K562 (cell line): Measurements from ENCODE around the gene UBXN1. TPM values are rescaled to one million over a fixed set of nuclear protein-coding genes. Genes with fewer than 3 reads are reported as not detected.
A peak's percentile ranks its signal among the peaks of the same experiment; 100 is the strongest.

ENCODE experiments used
- ESRRA ChIP-seq: fragments of 450-650 bp; IDR thresholded peaks from 2 replicates; pipeline ENCODE4 v1.6.1; 2014; ENCODE audit warnings: low read depth, mild to moderate bottlenecking, moderate library complexity, borderline replicate concordance
- FIP1L1 ChIP-seq: fragments of 200-400 bp; formaldehyde crosslinking; IDR thresholded peaks from 2 replicates; pipeline ENCODE4 v1.6.1; 2018; ENCODE audit warnings: mild to moderate bottlenecking, low read depth, low read length; ENCODE audit not compliant: poor library complexity, severe bottlenecking
- FOSL1 ChIP-seq: fragments of 200-800 bp; sonication (Bioruptor generic); conservative IDR thresholded peaks from 2 replicates; pipeline ENCODE4 v1.6.1; 2016; ENCODE audit warnings: missing genetic modification characterization, missing compliant biosample characterization
- HDAC1 ChIP-seq, 2 experiments: fragments of 450-650 bp; IDR thresholded peaks; 2 replicates each; pipeline ENCODE4 v1.6.1; 2016 to 2017; ENCODE audit warnings: inconsistent platforms in 1 of 2, mild to moderate bottlenecking in 1 of 2, moderate library complexity in 1 of 2
- KDM5B ChIP-seq: fragments of 200-600 bp; sonication (generic); IDR thresholded peaks from 2 replicates; pipeline ENCODE4 v1.6.1; 2012; ENCODE audit warnings: low read depth, mild to moderate bottlenecking, moderate library complexity, low read length, control low read depth, inconsistent platforms; ENCODE audit not compliant: insufficient replicate concordance
- MCM3 ChIP-seq: fragments of 450-650 bp; IDR thresholded peaks from 2 replicates; pipeline ENCODE4 v1.6.1; 2016
- NEUROD1 ChIP-seq: fragments of 150-350 bp; IDR thresholded peaks from 2 replicates; pipeline ENCODE4 v1.6.1; 2014; ENCODE audit warnings: borderline replicate concordance, low read length, low read depth; ENCODE audit not compliant: partially characterized antibody
- NFIC ChIP-seq: fragments of 450-650 bp; IDR thresholded peaks from 2 replicates; pipeline ENCODE4 v1.6.1; 2017; ENCODE audit warnings: mild to moderate bottlenecking, inconsistent platforms
- NONO ChIP-seq, 2 experiments: fragments of 200-400 bp in 1 of 2; fragments of 450-650 bp in 1 of 2; formaldehyde crosslinking in 1 of 2; IDR thresholded peaks; 2 replicates each; pipeline ENCODE4 v1.6.1; 2017; ENCODE audit warnings: low read depth in 2 of 2, mild to moderate bottlenecking in 2 of 2, moderate library complexity in 2 of 2, low read length in 1 of 2
- PCBP1 ChIP-seq: fragments of 200-400 bp; formaldehyde crosslinking; IDR thresholded peaks from 2 replicates; pipeline ENCODE4 v1.6.1; 2018; ENCODE audit warnings: mild to moderate bottlenecking, low read depth, low read length; ENCODE audit not compliant: poor library complexity, severe bottlenecking
- PML ChIP-seq: IDR thresholded peaks from 2 replicates; pipeline ENCODE4 v1.6.1; 2012; ENCODE audit warnings: low read length, inconsistent platforms
- SRF ChIP-seq, 2 experiments: fragments of 250-450, 450-650 bp in 1 of 2; sonication (Bioruptor Pico) in 1 of 2; sonication (generic) in 1 of 2; formaldehyde crosslinking; IDR thresholded peaks; 2 replicates each; pipeline versions ENCODE4 v1.5.0 to v1.5.1; 2020 to 2022; ENCODE audit warnings: mild to moderate bottlenecking in 1 of 2, missing genetic modification reagents in 1 of 2
- TAF7 ChIP-seq: fragments of 450-650 bp; IDR thresholded peaks from 2 replicates; pipeline ENCODE4 v1.6.1; 2016; ENCODE audit warnings: missing genetic modification characterization, missing compliant biosample characterization
- USF1 ChIP-seq: sonication (generic); formaldehyde crosslinking; IDR thresholded peaks from 2 replicates; pipeline ENCODE4 v1.9.0; 2022; ENCODE audit warnings: mild to moderate bottlenecking, missing genetic modification reagents
- ZBTB17 ChIP-seq: fragments of 450-650 bp; formaldehyde crosslinking; IDR thresholded peaks from 2 replicates; pipeline ENCODE4 v1.4.0; 2020; ENCODE audit warnings: mild to moderate bottlenecking
- ZKSCAN1 ChIP-seq: fragments of 150-350 bp; IDR thresholded peaks from 2 replicates; pipeline ENCODE4 v1.6.1; 2016; ENCODE audit warnings: low read depth, low read length
- ZNF121 ChIP-seq: sonication (generic); formaldehyde crosslinking; conservative IDR thresholded peaks from 2 replicates; pipeline ENCODE4 v1.8.0; 2022; ENCODE audit warnings: missing genetic modification reagents
- ZNF146 ChIP-seq: IDR thresholded peaks from one replicate; pipeline ENCODE4 v1.6.1; 2018; ENCODE audit warnings: missing compliant biosample characterization; ENCODE audit not compliant: unreplicated experiment
- ZNF740 ChIP-seq, 3 experiments: fragments of 200-800 bp in 1 of 3; sonication (Bioruptor generic) in 1 of 3; sonication (generic) in 1 of 3; formaldehyde crosslinking in 1 of 3; IDR thresholded peaks; 2 replicates each; pipeline versions ENCODE4 v1.6.1 to v1.8.0; 2016 to 2022; ENCODE audit warnings: mild to moderate bottlenecking in 2 of 3, missing compliant biosample characterization in 2 of 3, missing genetic modification characterization in 2 of 3, missing genetic modification reagents in 1 of 3
- polyA plus RNA-seq, 8 experiments: library from polyadenylated mRNA; depleted of rRNA in 4 of 8; stranded (reverse) in 5 of 8; unstranded in 3 of 8; fragments of >200 nt; fragmentation: Nextera tagmentation in 2 of 8; fragmentation: Illumina TruSeq in 1 of 8; extraction: Ambion mirVana in 2 of 8; extraction: Trizol in 1 of 8; gene quantifications; 2 replicates each; pipeline versions ENCODE4 v1.2.1 to v1.2.3, GENCODE V29; 2011 to 2014; ENCODE audit warnings: inconsistent platforms in 1 of 8, missing spikeins in 1 of 8
- total RNA-seq, 7 experiments: library from RNA; depleted of rRNA in 6 of 7; stranded (reverse); fragments of >200 nt in 6 of 7; fragmentation: Illumina TruSeq in 2 of 7; extraction: Trizol in 2 of 7; gene quantifications; 2 replicates each; pipeline versions ENCODE4 v1.2.1 to v1.2.3, GENCODE V29; 2011 to 2021; ENCODE audit warnings: low replicate concordance in 1 of 7
- TF ChIP-seq, protein P1 (sequence below): sonication (generic); formaldehyde crosslinking; IDR thresholded peaks from 2 replicates; pipeline ENCODE4 v1.8.1; 2023; ENCODE audit warnings: missing genetic modification reagents, mild to moderate bottlenecking, borderline replicate concordance

UBXN1 gene
- total and polyA plus RNA-seq, 9 of the 15 experiments (the other 6 are each of a cell fraction or from before 2014, with no cell fraction given), result 4.8 to 263 (median 99.7) TPM

- TF ChIP-seq, protein P1, sequence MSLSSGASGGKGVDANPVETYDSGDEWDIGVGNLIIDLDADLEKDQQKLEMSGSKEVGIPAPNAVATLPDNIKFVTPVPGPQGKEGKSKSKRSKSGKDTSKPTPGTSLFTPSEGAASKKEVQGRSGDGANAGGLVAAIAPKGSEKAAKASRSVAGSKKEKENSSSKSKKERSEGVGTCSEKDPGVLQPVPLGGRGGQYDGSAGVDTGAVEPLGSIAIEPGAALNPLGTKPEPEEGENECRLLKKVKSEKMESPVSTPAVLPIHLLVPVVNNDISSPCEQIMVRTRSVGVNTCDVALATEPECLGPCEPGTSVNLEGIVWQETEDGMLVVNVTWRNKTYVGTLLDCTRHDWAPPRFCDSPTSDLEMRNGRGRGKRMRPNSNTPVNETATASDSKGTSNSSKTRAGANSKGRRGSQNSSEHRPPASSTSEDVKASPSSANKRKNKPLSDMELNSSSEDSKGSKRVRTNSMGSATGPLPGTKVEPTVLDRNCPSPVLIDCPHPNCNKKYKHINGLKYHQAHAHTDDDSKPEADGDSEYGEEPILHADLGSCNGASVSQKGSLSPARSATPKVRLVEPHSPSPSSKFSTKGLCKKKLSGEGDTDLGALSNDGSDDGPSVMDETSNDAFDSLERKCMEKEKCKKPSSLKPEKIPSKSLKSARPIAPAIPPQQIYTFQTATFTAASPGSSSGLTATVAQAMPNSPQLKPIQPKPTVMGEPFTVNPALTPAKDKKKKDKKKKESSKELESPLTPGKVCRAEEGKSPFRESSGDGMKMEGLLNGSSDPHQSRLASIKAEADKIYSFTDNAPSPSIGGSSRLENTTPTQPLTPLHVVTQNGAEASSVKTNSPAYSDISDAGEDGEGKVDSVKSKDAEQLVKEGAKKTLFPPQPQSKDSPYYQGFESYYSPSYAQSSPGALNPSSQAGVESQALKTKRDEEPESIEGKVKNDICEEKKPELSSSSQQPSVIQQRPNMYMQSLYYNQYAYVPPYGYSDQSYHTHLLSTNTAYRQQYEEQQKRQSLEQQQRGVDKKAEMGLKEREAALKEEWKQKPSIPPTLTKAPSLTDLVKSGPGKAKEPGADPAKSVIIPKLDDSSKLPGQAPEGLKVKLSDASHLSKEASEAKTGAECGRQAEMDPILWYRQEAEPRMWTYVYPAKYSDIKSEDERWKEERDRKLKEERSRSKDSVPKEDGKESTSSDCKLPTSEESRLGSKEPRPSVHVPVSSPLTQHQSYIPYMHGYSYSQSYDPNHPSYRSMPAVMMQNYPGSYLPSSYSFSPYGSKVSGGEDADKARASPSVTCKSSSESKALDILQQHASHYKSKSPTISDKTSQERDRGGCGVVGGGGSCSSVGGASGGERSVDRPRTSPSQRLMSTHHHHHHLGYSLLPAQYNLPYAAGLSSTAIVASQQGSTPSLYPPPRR (CRISPR knock-in tag), result no peak
- TF ChIP-seq NFIC, result no peak
- no peak for TF ChIP-seq ZNF146 (CRISPR knock-in tag)
- TF ChIP-seq NEUROD1, result no peak
- no peak for TF ChIP-seq PCBP1
- TF ChIP-seq FIP1L1, result no peak
- no peak for TF ChIP-seq ZNF121
- 0 out of 2 replicates have a peak, but pooled peaks have one; percentile 34 for TF ChIP-seq TAF7 (tag)
- TF ChIP-seq ESRRA, result 0 out of 2 replicates have a peak, but pooled peaks have one; percentile 49
- no peak for TF ChIP-seq KDM5B
- TF ChIP-seq HDAC1 (IDR thresholded peaks at IDR 0.05), result peak in 1 of 2 experiments; percentile 87; a peak in 2 of 4 replicates
- no peak; the same call in 1 of the 2 replicates for TF ChIP-seq FOSL1 (tag)
- TF ChIP-seq USF1 (CRISPR knock-in tag), result no peak
- TF ChIP-seq MCM3, result no peak
- 0 out of 2 replicates have a peak, but pooled peaks have one; percentile 15 for TF ChIP-seq PML
- 0 out of 4 replicates have a peak, but pooled peaks of 1 of the 2 experiments have one; percentile 40 for TF ChIP-seq SRF (CRISPR knock-in tag; IDR thresholded peaks at IDR 0.05)
- TF ChIP-seq ZNF740 (CRISPR knock-in tag; IDR thresholded peaks at IDR 0.05), result peak; percentile 83
- TF ChIP-seq ZNF740 (tag; IDR thresholded peaks at IDR 0.05), result peak in 1 of 2 experiments; percentile 78; a peak in 2 of 4 replicates
- no peak for TF ChIP-seq ZBTB17
- TF ChIP-seq NONO (IDR thresholded peaks at IDR 0.05; ENCODE audit: low read depth in 2 of 2, low read length in 1 of 2), result 0 out of 4 replicates have a peak, but pooled peaks of 1 of the 2 experiments have one; percentile 54
- TF ChIP-seq ZKSCAN1, result peak; percentile 21; the same call in 1 of the 2 replicates
Observed at GRCh38 chr11:62728171-62728988, 49.5 kb upstream of the UBXN1 start, which contains the start of gene TTC9C (continued).
